Stomach (tissue), 4 donors: ENCODE measurements around the gene PITPNC1.

ENCODE experiments used
- EP300 ChIP-seq: sonication (generic); formaldehyde crosslinking; IDR thresholded peaks from one replicate; pipeline ENCODE4 v1.6.1; 2017; ENCODE audit warnings: antibody characterized with exemption
- POLR2A ChIP-seq, 4 donors: fragments of 450-650 bp; IDR thresholded peaks; one replicate each; pipeline ENCODE4 v1.6.1; 2016; ENCODE audit warnings: antibody characterized with exemption in 4 of 4, control low read depth in 2 of 4, mild to moderate bottlenecking in 1 of 4, moderate library complexity in 1 of 4

DNA sequence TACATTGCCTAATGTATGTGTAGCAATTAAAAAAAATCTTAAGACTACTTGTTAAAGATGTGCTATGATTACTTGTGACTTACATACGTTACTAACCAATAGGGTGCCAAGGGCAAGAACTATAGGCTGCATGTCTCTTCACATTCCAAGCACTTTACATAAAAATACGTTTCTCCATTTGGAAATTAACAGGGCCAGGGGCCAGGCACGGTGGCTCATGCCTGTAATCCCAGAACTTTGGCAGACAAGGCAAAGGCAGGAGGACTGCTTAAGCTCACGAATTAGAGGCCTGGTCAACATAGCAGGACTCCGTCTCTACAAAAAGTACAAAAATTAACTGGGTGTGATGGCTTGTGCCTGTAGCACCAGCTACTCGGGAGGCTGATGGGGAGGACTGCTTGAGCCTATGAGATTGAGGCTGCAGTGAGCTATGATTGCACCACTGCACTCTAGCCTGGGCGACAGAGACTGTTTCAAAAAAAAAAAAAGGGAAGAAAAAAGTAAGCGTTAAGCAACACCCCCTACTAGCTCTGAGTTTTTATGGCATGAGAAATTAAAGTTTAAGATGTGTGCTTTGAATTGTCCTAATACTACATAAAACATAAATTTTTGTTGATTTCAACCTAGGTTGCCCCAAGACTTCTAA is 23.0 kb upstream of the PITPNC1 start:
- TF ChIP-seq EP300, result no peak
- no peak for TF ChIP-seq POLR2A (IDR thresholded peaks at IDR 0.05)
